ENCODE data around the gene RPP38.

Gene RPP38

DNA sequence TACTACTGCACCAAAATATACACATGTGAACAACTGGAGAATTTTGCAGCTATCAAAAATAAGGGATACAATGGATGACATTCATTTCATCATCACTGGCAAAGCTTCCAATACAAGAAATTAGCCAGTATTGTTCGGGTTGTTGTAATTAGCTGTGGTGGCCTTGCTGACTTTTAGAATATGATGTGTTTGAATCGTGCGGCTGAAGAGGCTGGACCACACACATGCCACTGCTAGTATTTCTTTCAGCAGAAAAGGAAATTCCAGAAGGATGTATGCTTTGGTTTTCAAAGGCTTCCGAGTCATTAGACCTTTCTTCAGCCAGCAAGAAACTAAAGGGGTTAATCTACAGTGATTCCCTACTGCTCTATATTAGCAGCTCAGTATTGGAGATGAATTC lies 16.6 kb downstream of the RPP38 start:
- DNase-seq = no peak

DNA sequence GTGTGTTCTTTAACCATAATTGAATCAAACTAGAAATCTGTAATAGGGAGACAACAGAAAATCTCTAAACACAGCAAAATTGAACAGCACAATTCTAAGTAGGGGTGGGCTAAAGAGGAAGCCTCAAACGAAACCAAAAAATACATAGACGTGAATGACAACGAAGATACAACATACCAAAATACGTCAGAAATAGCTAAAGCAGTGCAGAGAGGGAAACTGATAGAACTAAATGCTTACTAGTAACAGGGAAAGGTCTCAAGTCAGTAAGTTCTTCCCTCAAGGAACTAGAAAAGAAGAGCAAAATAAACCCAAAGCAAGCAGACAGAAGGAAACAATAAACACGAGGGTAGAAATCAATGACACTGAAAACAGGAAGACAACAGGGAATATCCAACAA lies 19.1 kb downstream of the RPP38 start:
- no peak for DNase-seq

DNA sequence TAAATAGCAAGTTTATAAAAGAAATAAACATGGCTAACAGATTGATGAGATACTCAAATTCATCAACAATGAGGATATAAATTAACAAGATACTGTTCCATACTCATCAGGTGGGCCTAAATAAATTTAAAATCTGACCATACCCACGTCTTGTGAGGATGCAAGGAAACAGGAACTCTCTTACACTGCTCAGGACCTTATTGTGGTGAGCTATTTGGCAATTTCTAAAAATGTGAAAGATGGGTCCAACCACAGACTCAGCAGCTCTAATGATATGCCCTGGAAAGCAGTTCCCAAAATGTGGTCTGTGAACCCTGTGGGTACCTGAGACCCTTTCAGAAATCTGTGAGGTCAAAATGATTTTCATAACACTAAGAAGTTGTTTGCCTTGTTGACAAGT lies 21.5 kb downstream of the RPP38 start:
- DNase-seq = no peak

DNA sequence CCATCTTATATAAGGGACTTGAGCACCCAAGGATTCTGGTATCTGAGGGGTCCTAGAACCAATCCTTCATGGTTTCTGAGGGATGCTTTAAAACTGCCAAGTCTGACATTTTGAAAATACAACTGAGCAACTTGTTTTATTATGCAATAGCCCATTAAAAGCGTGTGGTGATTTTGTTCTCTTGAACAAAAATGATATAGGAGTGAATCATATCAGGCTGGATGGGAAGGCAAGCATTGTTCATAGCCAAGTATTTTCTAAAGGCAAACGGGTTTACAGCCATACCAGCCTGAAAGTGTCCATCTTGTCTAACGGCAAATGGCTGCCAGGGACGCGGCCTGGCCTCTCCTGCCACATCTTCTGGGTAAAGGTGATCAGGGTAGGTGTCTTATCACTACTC lies 23.4 kb downstream of the RPP38 start:
- DNase-seq = no peak

DNA sequence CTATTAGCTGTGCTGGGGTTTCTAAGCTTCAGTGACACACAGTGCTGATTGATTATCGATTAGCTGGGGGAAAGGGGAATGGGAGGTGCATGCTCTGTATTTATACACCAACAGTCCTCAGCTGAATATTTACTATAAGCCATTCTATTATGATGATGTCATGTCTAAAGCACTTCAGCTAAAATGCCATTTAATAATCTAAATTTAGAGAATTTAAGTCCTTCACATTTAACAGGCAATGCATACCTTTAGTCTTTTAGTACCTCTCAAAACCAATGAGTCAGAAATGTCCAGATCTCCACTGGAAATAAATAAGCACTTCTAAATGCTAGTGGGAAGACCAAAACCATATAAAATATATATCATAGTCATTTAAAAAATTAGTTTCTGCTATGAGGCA lies 24.6 kb downstream of the RPP38 start:
- no peak for DNase-seq

DNA sequence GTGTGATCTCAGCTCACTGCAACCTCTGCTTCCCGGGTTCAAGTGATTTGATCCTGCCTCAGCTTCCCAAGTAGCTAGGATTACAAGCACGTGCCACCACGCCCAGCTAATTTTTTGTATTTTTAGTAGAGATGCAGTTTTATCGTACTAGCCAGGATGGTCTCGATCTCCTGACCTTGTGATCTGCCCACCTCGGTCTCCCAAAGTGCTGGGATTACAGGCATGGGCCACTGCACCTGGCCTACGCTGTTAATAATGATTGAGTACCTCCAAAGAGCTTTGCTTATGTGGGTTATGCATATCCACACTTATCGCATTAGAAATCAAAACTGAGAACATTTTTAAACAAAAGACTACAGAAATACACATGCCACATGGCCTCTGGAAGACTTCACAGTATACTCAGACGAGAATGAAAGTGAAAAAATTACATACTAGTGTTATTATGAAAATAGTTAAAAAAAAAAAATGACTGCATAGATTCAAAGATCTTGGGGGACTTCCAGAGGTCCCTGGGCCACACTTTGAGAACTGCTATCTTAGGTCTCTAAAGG lies 25.4 kb downstream of the RPP38 start:
- DNase-seq = no peak

DNA sequence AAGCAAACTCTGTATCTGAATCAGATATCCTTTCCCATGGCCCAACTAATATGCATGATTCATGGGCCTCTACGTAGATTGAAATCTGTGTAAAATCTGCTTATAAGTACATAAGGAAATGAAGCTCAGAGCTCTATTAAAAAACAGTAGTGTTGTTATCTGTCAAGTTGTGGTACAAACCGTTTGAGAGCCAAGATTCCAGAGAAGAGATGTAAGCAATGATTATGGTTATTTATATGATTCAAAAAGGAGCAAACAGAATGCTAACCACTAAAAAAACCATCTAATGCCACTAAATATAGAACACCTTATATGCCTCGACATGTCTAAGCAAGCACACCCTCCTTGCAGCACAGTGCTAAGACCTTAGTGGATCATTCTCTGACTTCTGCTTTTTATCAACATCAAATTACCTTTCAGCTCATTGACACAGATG lies 26.6 kb downstream of the RPP38 start:
- no peak for DNase-seq

DNA sequence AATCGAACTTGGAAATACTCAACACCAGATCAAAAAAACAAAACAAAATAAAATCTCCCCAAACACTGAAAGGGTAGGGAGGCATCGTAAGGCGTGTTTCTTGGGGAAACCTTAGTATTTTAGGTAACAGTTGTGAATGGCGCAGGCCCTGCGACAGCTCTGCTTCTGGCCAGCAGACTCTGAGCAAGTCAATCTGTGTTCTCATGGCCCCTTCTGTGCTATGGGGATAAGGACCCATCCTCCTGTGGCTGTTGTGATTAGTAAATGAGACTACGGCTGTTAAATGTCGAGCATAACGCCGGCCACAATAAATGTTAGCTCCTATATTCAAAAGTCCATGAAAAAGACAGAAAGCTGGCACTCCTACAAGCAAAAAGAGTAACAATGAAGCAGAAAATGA lies 27.0 kb downstream of the RPP38 start:
- no peak for DNase-seq

DNA sequence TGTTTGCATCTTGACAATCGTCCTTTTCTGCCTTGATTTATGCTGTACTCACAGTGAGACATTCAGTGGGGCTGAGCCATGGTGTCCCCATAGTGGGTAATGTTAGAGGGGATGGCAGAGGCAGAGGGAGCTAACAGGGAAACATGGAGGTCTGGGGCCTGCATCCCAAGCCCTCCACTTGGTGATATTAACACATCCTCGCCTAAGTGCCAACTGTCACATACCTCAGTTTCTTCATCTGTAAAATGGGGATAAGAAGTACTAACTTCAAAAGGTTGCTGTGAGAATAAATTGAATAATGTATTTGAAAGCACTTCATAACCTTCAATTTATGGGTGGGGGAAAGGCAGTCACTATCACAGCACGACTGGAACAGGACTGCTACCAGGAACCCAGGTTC lies 27.8 kb downstream of the RPP38 start:
- DNase-seq = no peak

DNA sequence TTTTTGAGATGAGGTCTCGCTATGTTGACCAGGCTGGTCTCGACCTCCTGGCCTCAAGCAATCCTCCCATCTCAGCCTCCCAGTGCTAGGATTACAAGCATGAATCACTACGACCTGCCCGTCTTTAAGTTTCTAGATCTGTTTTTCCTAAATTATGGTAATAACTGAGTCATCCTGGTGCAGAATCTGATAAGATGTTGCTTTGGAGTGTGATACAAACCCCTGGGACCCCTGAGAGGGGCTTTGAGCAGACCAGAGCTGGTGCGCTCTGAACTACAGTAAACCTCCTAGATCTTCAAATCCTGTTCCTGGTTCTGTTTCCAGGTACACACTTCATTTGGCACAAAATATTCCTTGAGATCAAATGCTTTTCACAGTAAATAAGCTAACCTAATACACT lies 34.2 kb downstream of the RPP38 start:
- DNase-seq = no peak

DNA sequence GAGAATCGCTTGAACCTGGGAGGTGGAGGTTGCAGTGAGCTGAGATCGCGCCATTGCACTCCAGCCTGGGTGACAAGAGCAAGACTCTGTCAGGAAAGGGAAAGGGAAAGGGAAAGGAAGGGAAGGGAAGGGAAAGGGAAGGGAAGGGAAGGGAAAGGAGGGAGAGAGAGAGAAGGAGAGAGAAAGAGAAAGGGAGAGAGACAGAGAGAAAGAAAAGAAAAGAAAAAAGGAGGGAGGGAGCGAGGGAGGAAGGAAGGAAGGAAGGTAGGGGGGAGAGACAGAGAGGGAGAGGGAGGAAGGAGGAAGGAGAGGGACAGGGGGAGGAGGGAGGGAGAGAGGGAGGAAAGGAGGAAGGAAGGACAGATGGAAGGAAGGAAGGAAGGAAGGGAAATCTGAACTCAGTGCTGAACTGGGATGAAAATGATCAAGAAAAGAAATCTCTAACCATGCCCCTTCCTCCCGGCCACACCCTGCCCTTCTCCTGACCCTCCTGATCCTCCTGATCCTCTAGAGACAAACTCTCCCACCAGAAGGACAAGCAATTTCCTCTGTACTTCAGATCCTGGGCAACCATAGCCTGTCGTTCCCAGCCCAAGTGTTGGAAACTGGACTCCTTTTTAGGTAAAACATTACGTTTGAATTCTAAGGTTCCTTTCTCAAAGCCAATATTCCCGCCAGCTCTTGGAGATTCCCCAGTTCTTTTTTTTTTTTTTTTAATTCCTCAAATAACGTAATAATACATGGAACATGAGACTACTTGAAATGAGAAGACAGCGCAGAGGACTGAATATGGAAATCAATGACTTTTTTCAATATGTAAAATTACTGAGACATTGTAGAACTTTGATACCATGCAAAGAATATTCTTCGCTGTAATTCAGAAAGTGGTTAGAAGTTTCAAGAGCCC lies 39.2 kb downstream of the RPP38 start:
- DNase-seq = no peak

DNA sequence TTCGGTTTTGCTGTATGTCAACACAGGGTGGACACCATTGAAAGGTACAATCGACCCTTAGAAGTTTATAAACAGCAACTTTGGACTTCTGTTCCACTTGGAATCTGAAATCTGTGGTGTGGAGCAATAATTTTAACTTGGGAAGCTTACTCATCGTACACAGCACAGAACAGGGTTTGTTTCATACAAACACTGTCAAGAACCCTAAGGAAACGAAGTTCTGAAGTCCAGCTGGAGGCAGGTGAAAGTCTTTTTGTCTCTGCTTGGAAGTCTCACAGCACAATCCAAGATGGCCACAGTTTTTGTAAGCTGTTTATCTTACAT lies 39.8 kb downstream of the RPP38 start:
- no peak for DNase-seq

DNA sequence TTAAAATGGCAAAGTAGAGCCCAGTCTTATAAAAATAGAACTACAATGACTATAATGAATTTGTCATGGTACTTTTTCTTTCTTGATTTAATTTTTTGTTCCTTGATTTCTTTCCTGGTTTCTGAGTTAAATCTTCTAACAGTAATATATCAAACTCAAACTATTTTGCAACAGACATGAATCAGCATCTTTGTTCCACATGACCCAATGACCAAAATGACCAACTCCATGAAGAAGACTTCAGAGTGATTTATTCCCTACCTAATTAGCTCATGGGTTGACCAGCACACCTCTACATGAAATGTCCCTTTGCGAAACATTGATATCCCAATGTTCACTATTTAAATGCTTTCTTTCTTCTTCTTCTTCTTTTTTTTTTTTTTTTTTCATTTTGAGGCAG lies 40.5 kb downstream of the RPP38 start:
- DNase-seq = no peak

DNA sequence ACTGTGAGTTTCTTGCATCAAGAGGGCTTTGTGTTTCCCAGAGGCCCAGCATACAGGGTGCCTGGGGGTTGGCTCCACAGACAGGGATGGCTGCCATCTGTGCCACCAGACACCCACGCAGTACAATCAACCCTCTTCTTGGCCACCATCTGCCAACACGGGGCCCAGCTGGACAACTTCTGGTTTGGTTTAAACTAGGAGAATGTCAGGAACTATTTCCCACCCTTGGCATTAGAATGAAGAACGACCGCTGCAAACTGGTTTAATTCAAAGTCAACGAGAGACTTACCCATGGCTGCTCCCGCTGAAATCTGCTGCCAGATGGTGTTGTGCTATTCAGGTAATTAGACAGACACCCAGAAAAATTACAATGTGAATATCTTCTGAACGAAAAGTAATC lies 43.5 kb downstream of the RPP38 start:
- DNase-seq = peak; percentile 85 to 90

DNA sequence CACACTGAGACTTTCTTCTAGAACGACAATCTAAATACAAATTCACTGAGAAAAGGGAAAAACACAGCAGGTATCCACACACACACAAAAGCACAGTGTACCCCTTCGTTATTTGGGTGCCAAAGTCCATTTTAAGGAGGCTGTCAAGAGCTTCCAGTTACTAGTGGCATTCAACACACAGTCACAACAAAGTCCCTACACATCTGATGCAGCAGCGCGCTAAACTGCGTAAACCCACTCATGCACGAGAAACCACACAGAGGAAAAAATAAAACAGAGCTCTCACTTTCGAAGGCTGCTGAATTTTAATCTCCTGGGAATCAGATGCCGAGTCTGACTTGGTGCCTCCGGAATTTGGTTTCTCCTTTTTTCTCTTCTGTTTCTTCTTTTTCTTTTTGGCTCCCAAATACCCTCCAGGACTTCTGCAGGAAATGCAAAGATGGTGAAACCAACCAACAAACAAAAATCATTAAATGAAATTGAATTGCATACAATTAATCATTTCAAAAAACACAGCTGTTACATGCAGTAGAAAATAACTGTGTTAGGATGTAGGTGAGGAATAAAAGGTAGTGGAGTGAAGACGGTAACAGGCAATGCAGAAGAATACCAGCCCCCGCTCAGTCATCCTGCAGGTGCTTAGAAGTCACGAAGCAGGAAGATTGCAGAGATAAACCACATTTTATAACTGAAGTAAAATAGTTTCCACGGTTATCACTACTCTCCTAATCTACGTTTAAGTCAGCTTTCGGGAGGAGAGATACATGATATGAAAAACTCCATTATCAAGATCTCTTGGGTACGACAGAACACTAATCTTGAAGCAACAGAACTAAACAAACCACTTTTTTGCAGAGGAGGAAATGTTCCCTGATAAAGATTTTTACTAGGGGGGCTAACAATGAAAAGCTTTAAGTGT lies 44.2 kb downstream of the RPP38 start:
- peak; percentile 25 to 48 for DNase-seq

DNA sequence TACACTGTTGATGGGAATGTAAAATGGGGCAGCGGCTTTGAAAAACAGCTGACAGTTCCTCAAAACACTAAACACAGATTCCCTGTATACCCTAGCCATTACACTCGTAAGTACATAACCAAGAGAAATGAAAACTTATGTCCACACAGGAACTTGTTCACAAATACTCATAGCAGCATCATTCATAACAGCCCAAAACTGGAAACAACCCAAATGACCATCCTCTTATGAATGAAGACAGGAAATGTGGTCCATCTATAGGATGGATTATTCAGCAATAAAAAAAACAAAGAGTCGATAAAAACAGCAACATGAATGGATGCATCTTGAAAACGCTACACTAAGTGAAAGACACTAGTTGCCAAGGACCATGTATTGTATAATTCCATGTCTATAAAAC lies 47.6 kb downstream of the RPP38 start:
- DNase-seq = no peak

DNA sequence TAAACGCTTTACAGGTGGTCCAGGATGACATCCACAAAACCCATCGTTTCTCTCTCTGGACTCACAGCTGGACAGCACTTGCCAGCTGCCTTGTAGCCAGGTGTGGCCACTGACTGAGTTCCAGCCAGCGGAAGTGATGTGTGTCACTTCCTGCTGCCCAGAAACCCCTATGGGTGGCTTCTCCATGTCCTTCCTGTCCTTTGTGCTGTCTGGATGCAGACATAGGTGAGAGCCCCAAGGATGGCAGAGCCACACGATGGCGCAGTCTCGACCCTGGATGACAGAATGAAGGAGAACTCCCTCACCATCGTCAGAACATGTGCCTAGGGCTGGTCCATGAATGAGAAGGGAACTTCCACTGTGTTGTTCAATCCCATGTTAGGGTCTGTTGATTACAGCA lies 49.2 kb downstream of the RPP38 start:
- DNase-seq = no peak

DNA sequence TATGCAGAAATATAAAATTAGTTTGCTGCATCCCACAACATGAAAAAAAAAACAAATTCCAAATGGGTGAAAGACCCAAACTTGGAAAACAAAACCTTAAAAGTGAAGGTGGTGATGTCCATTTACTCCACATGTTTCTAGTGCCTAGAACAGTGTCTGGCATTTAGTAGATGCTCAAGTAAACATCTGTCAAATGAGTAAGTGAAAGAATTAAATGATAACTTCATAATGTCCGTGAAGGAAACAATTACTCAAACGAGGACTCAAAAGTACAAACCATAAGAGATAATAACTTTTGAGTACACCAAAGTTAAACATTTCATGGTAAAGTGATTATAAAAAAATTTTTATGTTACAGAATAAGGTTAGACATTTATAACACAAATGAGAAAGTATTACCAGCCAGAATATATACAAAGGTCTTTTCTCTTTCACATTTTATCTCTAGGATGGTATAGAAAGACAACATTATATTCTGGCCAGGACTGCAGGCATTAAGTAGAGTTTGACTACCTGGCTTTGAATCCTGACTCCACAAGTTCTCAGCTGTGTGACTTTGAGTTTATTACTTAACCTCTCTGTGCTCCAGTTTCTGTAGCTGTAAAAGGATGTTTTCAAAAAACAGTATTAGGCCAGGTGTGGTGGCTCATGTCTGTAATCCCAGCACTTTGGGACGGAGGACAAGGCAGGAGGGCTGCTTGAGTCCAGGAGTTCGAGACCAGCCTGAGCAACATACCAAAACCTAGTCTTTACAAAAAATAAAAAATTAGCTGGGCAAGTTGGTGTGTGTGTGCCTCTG lies 50.6 kb downstream of the RPP38 start:
- no peak for DNase-seq

DNA sequence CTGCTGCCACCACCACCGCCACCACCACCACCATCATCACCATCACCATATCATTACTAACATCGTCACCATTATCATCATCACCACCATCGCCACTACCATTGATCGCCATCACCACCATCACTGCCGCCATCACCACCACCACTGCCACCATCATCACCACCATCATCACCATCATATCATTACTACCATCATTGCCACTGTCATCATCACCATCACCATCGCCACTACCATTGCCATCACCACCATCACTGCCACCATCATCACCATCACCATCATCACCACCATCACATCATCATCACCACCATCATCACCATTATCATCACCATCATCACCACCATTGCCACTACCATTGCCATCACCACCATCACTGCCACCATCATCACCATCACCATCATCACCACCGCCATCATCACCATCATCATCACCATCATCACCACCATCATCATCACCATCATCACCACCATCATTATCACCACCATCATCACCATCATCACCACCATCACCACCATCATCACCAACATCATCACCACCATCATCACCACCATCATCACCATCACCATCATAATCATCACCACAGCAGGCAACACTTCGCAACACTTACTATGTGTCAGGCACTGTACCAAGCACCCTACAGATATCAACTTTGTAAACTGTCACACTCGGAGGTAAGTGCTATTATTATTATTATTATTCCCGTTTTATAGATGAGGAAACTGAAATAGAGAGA lies 52.1 kb downstream of the RPP38 start:
- no peak for DNase-seq

DNA sequence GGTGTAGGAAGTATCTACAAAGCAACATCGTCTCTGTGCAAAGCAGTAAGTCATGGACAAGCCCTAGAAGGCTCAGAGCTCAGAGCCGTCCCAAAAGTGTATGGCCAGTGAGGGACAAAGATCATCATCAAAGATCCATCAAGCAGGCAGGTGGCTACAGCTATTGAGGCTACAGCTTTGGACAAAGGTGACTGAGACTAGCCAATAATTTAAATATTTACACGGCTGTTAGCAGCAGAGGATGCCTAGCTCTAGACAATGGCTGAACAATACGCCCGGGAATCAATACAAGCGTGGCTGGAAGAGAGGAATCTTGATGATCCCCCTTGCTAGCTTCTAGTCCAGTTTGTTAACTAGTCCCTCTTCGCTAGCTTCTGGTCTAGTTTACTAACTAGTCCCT lies 53.4 kb downstream of the RPP38 start:
- no peak for DNase-seq

DNA sequence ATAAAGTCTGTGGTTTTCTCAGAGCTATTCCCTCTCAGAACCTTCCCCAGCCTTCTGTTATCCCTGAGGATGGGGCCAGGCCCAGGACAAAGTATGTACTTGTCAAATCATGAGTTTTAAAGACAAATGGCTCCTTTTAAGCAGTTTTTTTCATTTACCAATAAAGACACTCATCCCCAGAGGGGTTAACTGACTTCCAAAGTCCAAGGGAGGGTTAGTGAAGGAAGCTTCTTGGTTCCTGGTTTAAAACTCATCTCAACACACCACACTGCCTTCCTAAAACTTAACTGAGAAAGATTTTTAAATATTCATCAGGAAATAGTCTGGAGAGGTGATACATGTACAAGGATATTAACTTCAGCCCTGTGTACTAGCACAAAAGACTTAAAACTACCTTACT lies 55.4 kb downstream of the RPP38 start:
- no peak for DNase-seq
